Tibial nerve (tissue), 4 donors: ENCODE data around the gene GRPEL1. TPM values are rescaled to one million over a fixed set of nuclear protein-coding genes. Genes with fewer than 3 reads are reported as not detected.
A peak's percentile ranks its signal among the peaks of the same experiment; 100 is the strongest.
"Not testable (repeated sequence)": the region's sequence is repeated elsewhere in the genome, so short reads cannot be mapped to it uniquely, and the experiment has no call there.

Experiments
- DNase-seq, 2 donors: peaks; one replicate each; pipeline ENCODE4 v3.0.0-alpha.2; 2019; ENCODE audit warnings: low spot score in 2 of 2
- H3K27ac ChIP-seq, 4 donors: fragments of 200-600 bp; sonication (generic) in 3 of 4; one replicate each; pipeline ENCODE4 v1.5.1; 2017 to 2019; ENCODE audit warnings: mild to moderate bottlenecking in 1 of 4
- H3K27me3 ChIP-seq, 2 donors: fragments of 200-600 bp; sonication (generic) in 1 of 2; one replicate each; pipeline versions ENCODE4 v1.5.1 to v1.6.0; 2017 to 2019
- H3K36me3 ChIP-seq, 3 donors: fragments of 200-600 bp; sonication (generic); one replicate each; pipeline ENCODE4 v1.5.1; 2018 to 2019
- H3K4me1 ChIP-seq, 4 donors: fragments of 200-600 bp; sonication (generic) in 3 of 4; one replicate each; pipeline ENCODE4 v1.5.1; 2017 to 2019
- H3K4me3 ChIP-seq, 4 donors: fragments of 200-600 bp; sonication (generic) in 3 of 4; one replicate each; pipeline ENCODE4 v1.5.1; 2017 to 2019; ENCODE audit warnings: mild to moderate bottlenecking in 1 of 4, moderate library complexity in 1 of 4
- H3K9me3 ChIP-seq, 4 donors: fragments of 200-600 bp; sonication (generic) in 3 of 4; one replicate each; pipeline ENCODE4 v1.5.1; 2017 to 2019
- CTCF ChIP-seq, 5 experiments: fragments of 200-600 bp in 3 of 5; fragments of 450-650 bp in 2 of 5; sonication (generic) in 3 of 5; IDR thresholded peaks; one replicate each; pipeline ENCODE4 v1.5.1; 2016 to 2019; ENCODE audit warnings: antibody characterized with exemption in 5 of 5, mild to moderate bottlenecking in 3 of 5, moderate library complexity in 2 of 5
- EP300 ChIP-seq, 2 donors: sonication (generic); formaldehyde crosslinking; IDR thresholded peaks; one replicate each; pipeline ENCODE4 v1.6.1; 2017; ENCODE audit warnings: antibody characterized with exemption in 2 of 2, mild to moderate bottlenecking in 1 of 2
- POLR2A ChIP-seq, 2 donors: fragments of 450-650 bp; IDR thresholded peaks; one replicate each; pipeline ENCODE4 v1.6.1; 2017; ENCODE audit warnings: antibody characterized with exemption in 2 of 2, mild to moderate bottlenecking in 2 of 2, moderate library complexity in 2 of 2
- WGBS, 2 donors: methylation state at CpG; one replicate each; pipeline ENCODE4 v1.1.5; 2018; 5-methylcytosine and 5-hydroxymethylcytosine counted together
- total RNA-seq, 4 donors: library from RNA; depleted of rRNA; stranded (reverse); fragments of >200 nt; gene quantifications; one replicate each; pipeline ENCODE4 v1.1.0, GENCODE V29; 2016

Gene GRPEL1
- total RNA-seq, 4 donors from 2014 or later, result 11.1 to 13.6 (median 13.3) TPM

GRCh38 chr4:7103031-7103606 is 35.3 kb upstream of the GRPEL1 start:
- Histone ChIP-seq H3K9me3 (no peaks in the 10 kb centered on the region), H3K4me1 (peaks cover 0 to 36% (median 15%) of the 10 kb centered on the region in 4 donors), H3K36me3 (no peaks in the 10 kb centered on the region), H3K27me3 (no peaks in the 10 kb centered on the region), H3K4me3 (peak overlapping the region; percentile 32 to 76 (median 57)), H3K27ac (peak overlapping the region; percentile 57 to 93 (median 84))
- 0 to 2% methylated on average over 23 to 25 of the region's 35 CpGs for WGBS, 2 donors
- TF ChIP-seq POLR2A (IDR thresholded peaks at IDR 0.05), result peak; percentile 66 to 78
- peak; percentile 15 to 93 for TF ChIP-seq EP300 (IDR thresholded peaks at IDR 0.05)
- TF ChIP-seq CTCF (IDR thresholded peaks at IDR 0.05), result peak in 2 of 5 experiments; percentile 7 to 12
- DNase-seq, result peak; percentile 89 to 92

GRCh38 chr4:7102516-7102909 is 34.6 kb upstream of the GRPEL1 start:
- not testable (repeated sequence) for DNase-seq, H3K27me3 ChIP-seq, H3K36me3 ChIP-seq, H3K9me3 ChIP-seq
- H3K4me1 ChIP-seq, result peaks cover 0 to 36% (median 15%) of the 10 kb centered on the region in 4 donors
- H3K4me3 ChIP-seq, result peak overlapping the region; percentile 32 to 76 (median 57)
- 60 to 65% methylated on average over 12 of the region's 12 CpGs for WGBS, 2 donors
- peak overlapping the region; percentile 57 to 93 (median 84) for H3K27ac ChIP-seq

- H3K27ac ChIP-seq, result peak overlapping the region; percentile 57 to 93 (median 84)
- peak; percentile 57 to 66 for DNase-seq
- TF ChIP-seq CTCF (IDR thresholded peaks at IDR 0.05) (peak; percentile 80 to 90 (median 82)), POLR2A (IDR thresholded peaks at IDR 0.05) (no peak), EP300 (IDR thresholded peaks at IDR 0.05) (peak in 1 of 2 donors; percentile 44)
- peaks cover 0 to 36% (median 15%) of the 10 kb centered on the region in 4 donors for H3K4me1 ChIP-seq
- WGBS, 2 donors, result 18 to 22% methylated on average over 22 to 23 of the region's 24 CpGs
- no peaks in the 10 kb centered on the region for H3K27me3 ChIP-seq
- H3K9me3 ChIP-seq, result no peaks in the 10 kb centered on the region
- no peaks in the 10 kb centered on the region for H3K36me3 ChIP-seq
- peak overlapping the region; percentile 32 to 76 (median 57) for H3K4me3 ChIP-seq
These were observed 34.0 kb upstream of the GRPEL1 start for GRCh38 chr4:7101692-7102515.

DNA sequence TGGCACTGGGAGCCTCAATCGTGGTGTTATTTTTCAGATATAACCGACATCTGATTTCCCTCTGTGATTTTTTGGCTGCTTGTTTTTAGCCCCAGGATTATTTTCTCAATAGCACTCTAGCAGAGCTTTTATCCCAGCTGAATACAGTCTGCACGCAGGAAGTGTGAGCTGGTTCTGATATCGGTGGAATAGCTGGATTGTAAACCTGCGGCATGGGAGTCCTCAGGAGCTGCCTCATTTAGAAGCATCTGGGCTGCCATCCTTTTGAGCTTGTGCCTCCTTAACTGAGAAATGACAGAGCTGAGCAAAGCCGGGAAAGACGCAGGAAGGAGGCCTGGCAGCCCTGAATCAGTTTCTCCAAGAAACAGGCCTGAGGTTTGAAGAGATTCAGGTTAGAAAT is 28.4 kb upstream of the GRPEL1 start:
- DNase-seq, result no peak
- H3K4me1 ChIP-seq, result peaks cover 0 to 14% (median 2%) of the 10 kb centered on the region in 4 donors
- TF ChIP-seq CTCF (IDR thresholded peaks at IDR 0.05), result no peak
- no peak for TF ChIP-seq EP300 (IDR thresholded peaks at IDR 0.05)
- no peak for TF ChIP-seq POLR2A (IDR thresholded peaks at IDR 0.05)
- no peaks in the 10 kb centered on the region for H3K9me3 ChIP-seq
- no peak overlapping the region for H3K4me3 ChIP-seq
- no peak overlapping the region for H3K27ac ChIP-seq
- H3K27me3 ChIP-seq, result no peaks in the 10 kb centered on the region
- 84% methylated on average over 7 of the region's 7 CpGs for WGBS, 2 donors
- H3K36me3 ChIP-seq, result no peaks in the 10 kb centered on the region

GRCh38 chr4:7095611-7096155 is 27.8 kb upstream of the GRPEL1 start:
- no peak for DNase-seq
- no peaks in the 10 kb centered on the region for H3K27me3 ChIP-seq
- H3K27ac ChIP-seq, result no peak overlapping the region
- H3K4me1 ChIP-seq, result peaks cover 0 to 14% (median 0%) of the 10 kb centered on the region in 4 donors
- no peak overlapping the region for H3K4me3 ChIP-seq
- H3K9me3 ChIP-seq, result no peaks in the 10 kb centered on the region
- WGBS, 2 donors, result 85 to 91% methylated on average over 12 to 13 of the region's 16 CpGs
- H3K36me3 ChIP-seq, result no peaks in the 10 kb centered on the region
- TF ChIP-seq CTCF (IDR thresholded peaks at IDR 0.05) (no peak), EP300 (IDR thresholded peaks at IDR 0.05) (no peak), POLR2A (IDR thresholded peaks at IDR 0.05) (no peak)
